Measurements from ENCODE around the gene AKAP9.

DNA sequence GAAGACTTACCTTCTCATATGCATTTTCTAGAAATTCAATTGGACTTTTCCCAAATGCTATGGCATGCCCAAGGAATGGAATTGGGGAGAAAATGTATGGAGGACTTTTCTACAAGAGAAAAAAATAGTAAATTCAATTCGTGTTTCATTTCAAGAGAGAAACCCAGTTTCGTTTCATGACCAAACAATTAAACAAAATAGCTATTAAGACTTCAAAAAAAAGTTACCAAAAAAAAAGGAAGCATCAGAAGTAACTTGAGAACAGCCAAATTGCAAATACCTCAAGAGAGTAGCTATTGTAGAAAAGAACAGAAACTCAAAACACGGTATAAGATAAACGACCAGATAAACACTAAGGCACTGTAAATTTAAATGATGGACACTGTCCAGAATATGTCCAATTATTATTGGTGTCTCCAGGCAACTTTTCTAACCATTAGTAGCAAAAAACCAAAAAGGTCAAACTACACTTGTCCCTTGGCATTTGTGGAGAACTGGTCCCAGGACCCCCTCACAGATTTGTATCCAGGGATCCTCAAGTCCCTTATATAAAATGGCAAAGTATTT lies 191.2 kb downstream of the AKAP9 start:
- TF ChIP-seq, protein P1, sequence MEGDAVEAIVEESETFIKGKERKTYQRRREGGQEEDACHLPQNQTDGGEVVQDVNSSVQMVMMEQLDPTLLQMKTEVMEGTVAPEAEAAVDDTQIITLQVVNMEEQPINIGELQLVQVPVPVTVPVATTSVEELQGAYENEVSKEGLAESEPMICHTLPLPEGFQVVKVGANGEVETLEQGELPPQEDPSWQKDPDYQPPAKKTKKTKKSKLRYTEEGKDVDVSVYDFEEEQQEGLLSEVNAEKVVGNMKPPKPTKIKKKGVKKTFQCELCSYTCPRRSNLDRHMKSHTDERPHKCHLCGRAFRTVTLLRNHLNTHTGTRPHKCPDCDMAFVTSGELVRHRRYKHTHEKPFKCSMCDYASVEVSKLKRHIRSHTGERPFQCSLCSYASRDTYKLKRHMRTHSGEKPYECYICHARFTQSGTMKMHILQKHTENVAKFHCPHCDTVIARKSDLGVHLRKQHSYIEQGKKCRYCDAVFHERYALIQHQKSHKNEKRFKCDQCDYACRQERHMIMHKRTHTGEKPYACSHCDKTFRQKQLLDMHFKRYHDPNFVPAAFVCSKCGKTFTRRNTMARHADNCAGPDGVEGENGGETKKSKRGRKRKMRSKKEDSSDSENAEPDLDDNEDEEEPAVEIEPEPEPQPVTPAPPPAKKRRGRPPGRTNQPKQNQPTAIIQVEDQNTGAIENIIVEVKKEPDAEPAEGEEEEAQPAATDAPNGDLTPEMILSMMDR (IDR thresholded peaks at IDR 0.05), result no peak
- no peak for TF ChIP-seq POLR2A (IDR thresholded peaks at IDR 0.05)

Measured in body of pancreas (tissue), 4 donors.